Stomach (tissue), 9 donors: ENCODE results near the gene KASH5. TPM values are rescaled to one million over a fixed set of nuclear protein-coding genes. Genes with fewer than 3 reads are reported as not detected.

ENCODE experiments used
- DNase-seq, 2 donors: peaks; one replicate each; pipeline versions ENCODE4 v3.0.0 to v3.0.0-alpha.2; 2013 to 2019
- H3K27ac ChIP-seq, 5 donors: fragments of 200-600 bp in 4 of 5; sonication (generic) in 4 of 5; one replicate each; pipeline ENCODE4 v1.5.1; 2013 to 2019; ENCODE audit warnings: mild to moderate bottlenecking in 1 of 5, moderate library complexity in 1 of 5
- H3K27me3 ChIP-seq, 3 donors: fragments of 200-600 bp; sonication (generic); one replicate each; pipeline ENCODE4 v1.5.1; 2017 to 2019; ENCODE audit warnings: mixed run types in 1 of 3
- H3K36me3 ChIP-seq, 4 donors: fragments of 200-600 bp; sonication (generic); 1 replicate in 3 of 4; 2 replicates in 1 of 4; pipeline ENCODE4 v1.5.1; 2016 to 2019
- H3K4me1 ChIP-seq, 4 donors: fragments of 200-600 bp; sonication (generic); one replicate each; pipeline ENCODE4 v1.5.1; 2016 to 2019
- H3K4me3 ChIP-seq, 4 donors: fragments of 200-600 bp; sonication (generic) in 3 of 4; one replicate each; pipeline ENCODE4 v1.5.1; 2016 to 2019; ENCODE audit warnings: mild to moderate bottlenecking in 1 of 4
- H3K9me3 ChIP-seq, 4 donors: fragments of 200-600 bp; sonication (generic); one replicate each; pipeline ENCODE4 v1.5.1; 2016 to 2019
- EP300 ChIP-seq: sonication (generic); formaldehyde crosslinking; IDR thresholded peaks from one replicate; pipeline ENCODE4 v1.6.1; 2017; ENCODE audit warnings: antibody characterized with exemption
- POLR2A ChIP-seq, 4 donors: fragments of 450-650 bp; IDR thresholded peaks; one replicate each; pipeline ENCODE4 v1.6.1; 2016; ENCODE audit warnings: antibody characterized with exemption in 4 of 4, control low read depth in 2 of 4, mild to moderate bottlenecking in 1 of 4, moderate library complexity in 1 of 4
- POLR2AphosphoS5 ChIP-seq, 3 donors: sonication (generic); formaldehyde crosslinking; IDR thresholded peaks; one replicate each; pipeline ENCODE4 v1.6.1; 2016; ENCODE audit warnings: antibody characterized with exemption in 3 of 3
- whole genome bisulfite sequencing, 5 donors: extraction: QIAGEN DNeasy Blood & Tissue Kit in 3 of 5; methylation state at CpG; one replicate each; pipeline versions ENCODE4 v1.1.5 to v1.1.7; 2013 to 2018; 5-methylcytosine and 5-hydroxymethylcytosine counted together
- intact Hi-C: fragments of 100-400 bp; cut with DNase I; formaldehyde crosslinking; loops from one replicate; pipeline ENCODE4 v1.15.1; 2023; ENCODE audit warnings: low total_unique reads
- polyA plus RNA-seq, 3 donors: library from polyadenylated mRNA; stranded (reverse); fragments of 200-250 nt; gene quantifications; one replicate each; pipeline ENCODE4 v1.2.3, GENCODE V29; 2013
- total RNA-seq, 5 donors: library from RNA; depleted of rRNA; stranded (reverse); fragments of >200 nt; gene quantifications; one replicate each; pipeline versions ENCODE4 v1.1.0 to v1.2.3, GENCODE V29; 2014 to 2016
- TF ChIP-seq, protein P1 (sequence below), 7 experiments: fragments of 450-650 bp in 4 of 7; fragments of 200-600 bp in 3 of 7; sonication (generic) in 3 of 7; IDR thresholded peaks; one replicate each; pipeline ENCODE4 v1.5.1; 2016 to 2019; ENCODE audit warnings: antibody characterized with exemption in 7 of 7, control low read depth in 2 of 7, mild to moderate bottlenecking in 1 of 7
- donor health status: healthy with polysubstance abuse.
- donor health status: Bipolar disorder and iron deficiency.
- donor health status: healthy.

The KASH5 gene
- total and polyA plus RNA-seq, 8 donors = 0.20 to 0.37 TPM; not detected in 6

DNA sequence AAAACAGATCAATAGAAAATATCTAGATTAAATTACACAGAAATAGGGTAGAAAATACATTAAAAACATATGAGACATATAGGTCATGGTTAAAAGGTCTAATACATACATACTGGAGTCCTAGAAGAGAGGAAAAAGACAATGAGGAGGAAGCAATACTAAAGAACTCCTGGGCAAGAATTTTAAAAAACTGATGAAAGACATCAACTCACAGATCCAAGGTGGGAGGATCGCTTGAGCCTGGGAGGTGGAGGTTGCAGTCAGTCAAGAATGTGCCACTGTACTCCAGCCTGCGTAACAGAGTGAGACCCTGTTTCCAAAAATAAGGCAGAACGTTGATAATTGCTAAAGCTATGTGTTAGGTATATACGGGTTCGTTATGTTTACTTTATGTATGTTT lies 5.4 kb upstream of the KASH5 start:
- DNase-seq = no peak
- H3K4me1 ChIP-seq = no peaks in the 10 kb centered on the region
- H3K36me3 ChIP-seq = no peaks in the 10 kb centered on the region
- WGBS, 5 donors = 86 to 93% (median 90%) methylated on average over 5 of the region's 5 CpGs
- TF ChIP-seq POLR2AphosphoS5 (IDR thresholded peaks at IDR 0.05) = no peak
- TF ChIP-seq, protein P1, sequence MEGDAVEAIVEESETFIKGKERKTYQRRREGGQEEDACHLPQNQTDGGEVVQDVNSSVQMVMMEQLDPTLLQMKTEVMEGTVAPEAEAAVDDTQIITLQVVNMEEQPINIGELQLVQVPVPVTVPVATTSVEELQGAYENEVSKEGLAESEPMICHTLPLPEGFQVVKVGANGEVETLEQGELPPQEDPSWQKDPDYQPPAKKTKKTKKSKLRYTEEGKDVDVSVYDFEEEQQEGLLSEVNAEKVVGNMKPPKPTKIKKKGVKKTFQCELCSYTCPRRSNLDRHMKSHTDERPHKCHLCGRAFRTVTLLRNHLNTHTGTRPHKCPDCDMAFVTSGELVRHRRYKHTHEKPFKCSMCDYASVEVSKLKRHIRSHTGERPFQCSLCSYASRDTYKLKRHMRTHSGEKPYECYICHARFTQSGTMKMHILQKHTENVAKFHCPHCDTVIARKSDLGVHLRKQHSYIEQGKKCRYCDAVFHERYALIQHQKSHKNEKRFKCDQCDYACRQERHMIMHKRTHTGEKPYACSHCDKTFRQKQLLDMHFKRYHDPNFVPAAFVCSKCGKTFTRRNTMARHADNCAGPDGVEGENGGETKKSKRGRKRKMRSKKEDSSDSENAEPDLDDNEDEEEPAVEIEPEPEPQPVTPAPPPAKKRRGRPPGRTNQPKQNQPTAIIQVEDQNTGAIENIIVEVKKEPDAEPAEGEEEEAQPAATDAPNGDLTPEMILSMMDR (IDR thresholded peaks at IDR 0.05) = no peak
- no peak for TF ChIP-seq POLR2A (IDR thresholded peaks at IDR 0.05)
- TF ChIP-seq EP300 = no peak
- intact Hi-C loops = no loop called here
- peaks cover 0 to 13% (median 0%) of the 10 kb centered on the region in 3 donors for H3K27me3 ChIP-seq
- no peak overlapping the region for H3K4me3 ChIP-seq
- H3K9me3 ChIP-seq = peaks cover 10 to 19% (median 13%) of the 10 kb centered on the region in 4 donors
- no peak overlapping the region for H3K27ac ChIP-seq

DNA sequence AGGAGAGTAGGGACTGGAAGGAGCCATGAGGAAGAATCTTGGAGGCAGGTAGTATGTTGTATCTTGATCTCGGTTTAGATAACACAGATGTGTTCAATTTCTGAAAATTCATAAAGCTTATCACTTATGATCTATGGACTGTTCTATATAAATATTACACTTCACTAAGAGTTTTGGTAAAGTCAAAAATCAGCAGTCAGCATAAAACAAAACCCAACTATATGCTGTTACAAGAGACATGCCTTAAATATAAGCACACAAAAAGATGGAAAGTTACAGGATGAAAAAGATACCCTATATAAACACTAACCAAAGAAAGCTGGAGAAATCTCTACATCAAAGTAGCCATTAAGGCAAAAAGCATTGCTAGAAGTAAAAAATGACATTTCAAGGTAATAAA lies 4.5 kb upstream of the KASH5 start:
- Histone ChIP-seq H3K27me3 (peaks cover 0 to 22% (median 3%) of the 10 kb centered on the region in 3 donors), H3K9me3 (peaks cover 10 to 19% (median 13%) of the 10 kb centered on the region in 4 donors), H3K36me3 (no peaks in the 10 kb centered on the region), H3K27ac (no peak overlapping the region), H3K4me1 (peaks cover 0 to 6% (median 0%) of the 10 kb centered on the region in 4 donors), H3K4me3 (no peak overlapping the region)
- intact Hi-C loops = no loop called here
- no peak for TF ChIP-seq POLR2AphosphoS5 (IDR thresholded peaks at IDR 0.05)
- TF ChIP-seq POLR2A (IDR thresholded peaks at IDR 0.05) = no peak
- TF ChIP-seq, protein P1 (IDR thresholded peaks at IDR 0.05) = no peak
- no peak for TF ChIP-seq EP300
- no peak for DNase-seq
- WGBS, 5 donors = 37 to 84% (median 79%) methylated on average over 1 of the region's 1 CpG

DNA sequence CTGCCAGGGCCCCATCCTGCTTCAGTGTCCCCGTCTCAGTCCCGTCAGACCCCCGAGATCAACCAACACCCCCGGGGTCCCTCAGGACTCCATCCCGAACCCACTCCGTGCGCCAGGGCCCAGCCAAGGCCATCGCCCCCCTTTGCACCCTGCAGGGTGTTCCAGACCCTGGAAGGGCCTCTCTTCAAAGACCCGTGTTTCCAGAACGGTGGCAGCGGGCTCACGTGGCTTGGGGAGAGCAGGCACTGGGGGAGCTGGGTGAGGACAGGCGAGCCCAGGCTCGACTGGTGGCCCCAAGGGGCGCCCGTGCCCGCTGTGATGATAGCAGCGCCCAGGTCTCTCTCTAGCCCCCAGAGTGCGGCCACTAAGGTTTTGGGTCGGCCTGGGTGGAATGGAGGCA lies 1.4 kb downstream of the KASH5 start:
- peaks cover 0 to 57% (median 8%) of the 10 kb centered on the region in 3 donors for H3K27me3 ChIP-seq
- no peak for TF ChIP-seq POLR2A (IDR thresholded peaks at IDR 0.05)
- H3K9me3 ChIP-seq = no peaks in the 10 kb centered on the region
- peaks cover 0 to 13% (median 1%) of the 10 kb centered on the region in 4 donors for H3K4me1 ChIP-seq
- H3K27ac ChIP-seq = no peak overlapping the region
- no peak overlapping the region for H3K4me3 ChIP-seq
- WGBS, 5 donors = 89 to 96% (median 89%) methylated on average over 15 to 20 of the region's 20 CpGs
- no peaks in the 10 kb centered on the region for H3K36me3 ChIP-seq
- intact Hi-C loops = no loop called here
- DNase-seq = no peak

DNA sequence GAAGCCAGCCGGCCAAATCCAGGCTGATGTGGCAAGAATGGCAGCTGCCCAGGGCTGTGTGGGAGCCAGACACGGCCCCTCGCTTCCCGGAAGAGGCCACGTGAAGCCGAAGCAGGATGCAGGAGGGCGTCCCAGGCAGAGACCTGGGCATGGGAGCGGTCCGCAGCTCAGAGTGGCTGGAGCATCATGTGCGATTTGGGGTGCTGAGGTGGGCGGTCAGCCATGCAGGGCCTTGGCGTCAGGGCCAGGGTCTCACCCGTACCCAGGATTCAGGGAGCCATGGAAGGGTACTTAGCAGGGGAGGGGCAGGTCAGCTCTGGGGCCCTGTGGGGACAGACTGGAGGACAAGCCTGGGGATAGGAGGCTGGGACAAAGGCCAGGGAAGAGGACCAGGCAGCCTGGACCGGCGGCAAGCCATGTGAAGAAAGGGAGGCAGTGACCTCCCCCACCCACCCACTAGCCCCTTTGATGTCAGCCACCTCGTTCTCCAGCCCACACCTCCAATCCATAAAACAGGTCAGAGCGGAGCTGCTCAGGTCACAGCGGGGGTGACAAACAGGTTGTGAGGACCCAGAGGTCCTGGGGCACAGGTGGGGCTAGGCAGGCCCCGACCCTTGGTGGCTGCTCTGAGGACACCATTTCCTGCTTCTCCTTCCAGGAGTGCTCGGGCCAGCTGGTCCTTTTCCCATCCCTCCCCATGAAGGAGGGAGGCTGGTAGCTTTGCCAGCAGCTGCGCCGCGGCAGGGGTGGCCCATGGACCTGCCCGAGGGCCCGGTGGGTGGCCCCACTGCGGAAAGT lies 2.3 kb downstream of the KASH5 start:
- intact Hi-C loops = loop anchor here (5.0 kb wide), 1 partner anchor 52 kb away; the partner anchor contains the start of gene SLC17A7
- TF ChIP-seq EP300 (no peak), POLR2AphosphoS5 (IDR thresholded peaks at IDR 0.05) (no peak), POLR2A (IDR thresholded peaks at IDR 0.05) (no peak)
- TF ChIP-seq, protein P1 (IDR thresholded peaks at IDR 0.05) = no peak
- peak in 1 of 2 donors; percentile 38 for DNase-seq

More for the DNA sequence above, 2.3 kb downstream of the KASH5 start:
- Histone ChIP-seq H3K9me3 (no peaks in the 10 kb centered on the region), H3K4me3 (no peak overlapping the region), H3K27ac (no peak overlapping the region), H3K36me3 (no peaks in the 10 kb centered on the region), H3K4me1 (peaks cover 0 to 13% (median 1%) of the 10 kb centered on the region in 4 donors), H3K27me3 (peaks cover 0 to 59% (median 10%) of the 10 kb centered on the region in 3 donors)
- WGBS, 5 donors = 64 to 77% (median 67%) methylated on average over 16 to 26 of the region's 26 CpGs
